GM20431 (cell line): ENCODE data around the gene WDR77.

Experiments used
- in situ Hi-C: fragments of 300-500 bp; cut with MseI, MboI; formaldehyde crosslinking; loops from one replicate; pipeline ENCODE4 v1.15.0; 2020; ENCODE audit warnings: low sequenced_read_pairs; ENCODE audit not compliant: unreplicated experiment

WDR77 gene

GRCh38 chr1:111471012-111471411 is 22.0 kb upstream of the WDR77 start:
- in situ Hi-C loops: no loop called here

GRCh38 chr1:111470596-111470995 is 21.5 kb upstream of the WDR77 start:
- in situ Hi-C loops: no loop called here

- in situ Hi-C loops: no loop called here
Observed at GRCh38 chr1:111469539-111469938, 20.5 kb upstream of the WDR77 start.

- in situ Hi-C loops: no loop called here
Observed at GRCh38 chr1:111468717-111469100, 19.7 kb upstream of the WDR77 start.

- in situ Hi-C loops: no loop called here
Observed at GRCh38 chr1:111467865-111468716, 19.0 kb upstream of the WDR77 start.

GRCh38 chr1:111466480-111466879 is 17.4 kb upstream of the WDR77 start:
- in situ Hi-C loops: no loop called here

- in situ Hi-C loops: no loop called here
Observed at GRCh38 chr1:111465754-111466153, 16.7 kb upstream of the WDR77 start.

- in situ Hi-C loops: no loop called here
Observed at GRCh38 chr1:111463029-111463683, 14.1 kb upstream of the WDR77 start.

- in situ Hi-C loops: no loop called here
Observed at GRCh38 chr1:111462370-111463028, 13.4 kb upstream of the WDR77 start.

- in situ Hi-C loops: no loop called here
Observed at GRCh38 chr1:111461765-111462164, 12.7 kb upstream of the WDR77 start.

GRCh38 chr1:111455642-111456031 is 6.6 kb upstream of the WDR77 start:
- in situ Hi-C loops: no loop called here

GRCh38 chr1:111454859-111455641 is 6.0 kb upstream of the WDR77 start:
- in situ Hi-C loops: no loop called here

GRCh38 chr1:111453706-111454105 is 4.7 kb upstream of the WDR77 start:
- in situ Hi-C loops: no loop called here

GRCh38 chr1:111452581-111452980 is 3.5 kb upstream of the WDR77 start:
- in situ Hi-C loops: no loop called here

GRCh38 chr1:111450185-111450584 is 1.1 kb upstream of the WDR77 start:
- in situ Hi-C loops: no loop called here

- in situ Hi-C loops: no loop called here
Observed at GRCh38 chr1:111449703-111450017, 604 bp upstream of the WDR77 start.

- in situ Hi-C loops: no loop called here
Observed at GRCh38 chr1:111448482-111448917, 556 bp downstream of the WDR77 start.

GRCh38 chr1:111446967-111447892 is 1.8 kb downstream of the WDR77 start:
- in situ Hi-C loops: no loop called here

- in situ Hi-C loops: no loop called here
Observed at GRCh38 chr1:111446546-111446945, 2.5 kb downstream of the WDR77 start.
